Lower leg skin (tissue), 4 donors: ENCODE results near the gene PSAT1. TPM values are rescaled to one million over a fixed set of nuclear protein-coding genes. Genes with fewer than 3 reads are reported as not detected.

Experiments used
- DNase-seq, 2 donors: peaks; one replicate each; pipeline ENCODE4 v3.0.0-alpha.2; 2019; ENCODE audit warnings: low spot score in 2 of 2
- H3K4me3 ChIP-seq: fragments of 200-600 bp; sonication (generic); 2 replicates; pipeline ENCODE4 v1.5.1; 2017; ENCODE audit warnings: mild to moderate bottlenecking, low read depth; ENCODE audit not compliant: poor library complexity, severe bottlenecking
- POLR2A ChIP-seq, 2 donors: fragments of 450-650 bp; IDR thresholded peaks; one replicate each; pipeline ENCODE4 v1.6.1; 2016 to 2017; ENCODE audit warnings: antibody characterized with exemption in 2 of 2, mild to moderate bottlenecking in 1 of 2, moderate library complexity in 1 of 2
- WGBS, 2 donors: methylation state at CpG; one replicate each; pipeline ENCODE4 v1.1.5; 2018; 5-methylcytosine and 5-hydroxymethylcytosine counted together
- intact Hi-C: fragments of 100-400 bp; cut with DNase I; formaldehyde crosslinking; loops from one replicate; pipeline ENCODE4 v1.15.0; 2023; ENCODE audit warnings: low total_unique reads
- total RNA-seq, 4 donors: library from RNA; depleted of rRNA; stranded (reverse); fragments of >200 nt; gene quantifications; one replicate each; pipeline ENCODE4 v1.1.0, GENCODE V29; 2016
- TF ChIP-seq, protein P1 (sequence below), 3 donors: fragments of 450-650 bp; IDR thresholded peaks; one replicate each; pipeline ENCODE4 v1.5.1; 2016; ENCODE audit warnings: antibody characterized with exemption in 3 of 3, mild to moderate bottlenecking in 3 of 3, moderate library complexity in 2 of 3

PSAT1 gene
- total RNA-seq, 4 donors from 2014 or later, result 50.2 to 106 (median 75.3) TPM

GRCh38 chr9:78332381-78332780, 35.5 kb downstream of the PSAT1 start:
- intact Hi-C loops, result no loop called here
- no peak for DNase-seq
- H3K4me3 ChIP-seq, result no peak overlapping the region
- WGBS, 2 donors, result 70 to 81% methylated on average over 3 of the region's 3 CpGs
- TF ChIP-seq, protein P1, sequence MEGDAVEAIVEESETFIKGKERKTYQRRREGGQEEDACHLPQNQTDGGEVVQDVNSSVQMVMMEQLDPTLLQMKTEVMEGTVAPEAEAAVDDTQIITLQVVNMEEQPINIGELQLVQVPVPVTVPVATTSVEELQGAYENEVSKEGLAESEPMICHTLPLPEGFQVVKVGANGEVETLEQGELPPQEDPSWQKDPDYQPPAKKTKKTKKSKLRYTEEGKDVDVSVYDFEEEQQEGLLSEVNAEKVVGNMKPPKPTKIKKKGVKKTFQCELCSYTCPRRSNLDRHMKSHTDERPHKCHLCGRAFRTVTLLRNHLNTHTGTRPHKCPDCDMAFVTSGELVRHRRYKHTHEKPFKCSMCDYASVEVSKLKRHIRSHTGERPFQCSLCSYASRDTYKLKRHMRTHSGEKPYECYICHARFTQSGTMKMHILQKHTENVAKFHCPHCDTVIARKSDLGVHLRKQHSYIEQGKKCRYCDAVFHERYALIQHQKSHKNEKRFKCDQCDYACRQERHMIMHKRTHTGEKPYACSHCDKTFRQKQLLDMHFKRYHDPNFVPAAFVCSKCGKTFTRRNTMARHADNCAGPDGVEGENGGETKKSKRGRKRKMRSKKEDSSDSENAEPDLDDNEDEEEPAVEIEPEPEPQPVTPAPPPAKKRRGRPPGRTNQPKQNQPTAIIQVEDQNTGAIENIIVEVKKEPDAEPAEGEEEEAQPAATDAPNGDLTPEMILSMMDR (IDR thresholded peaks at IDR 0.05), result no peak
- no peak for TF ChIP-seq POLR2A (IDR thresholded peaks at IDR 0.05)

- DNase-seq, result no peak
- H3K4me3 ChIP-seq, result no peak overlapping the region
- 97 to 100% methylated on average over 1 of the region's 1 CpG for WGBS, 2 donors
- TF ChIP-seq, protein P1 (IDR thresholded peaks at IDR 0.05), result no peak
- TF ChIP-seq POLR2A (IDR thresholded peaks at IDR 0.05), result no peak
- intact Hi-C loops, result no loop called here
Observed at GRCh38 chr9:78348848-78349247, 51.9 kb downstream of the PSAT1 start.

GRCh38 chr9:78351816-78352215, 54.9 kb downstream of the PSAT1 start:
- no peak for DNase-seq
- intact Hi-C loops, result no loop called here
- WGBS, 2 donors, result 78 to 80% methylated on average over 2 of the region's 2 CpGs
- no peak for TF ChIP-seq POLR2A (IDR thresholded peaks at IDR 0.05)
- TF ChIP-seq, protein P1 (IDR thresholded peaks at IDR 0.05), result no peak
- H3K4me3 ChIP-seq, result no peak overlapping the region

- intact Hi-C loops, result no loop called here
- no peak for DNase-seq
Observed at GRCh38 chr9:78354324-78354973, 57.5 kb downstream of the PSAT1 start.

DNA sequence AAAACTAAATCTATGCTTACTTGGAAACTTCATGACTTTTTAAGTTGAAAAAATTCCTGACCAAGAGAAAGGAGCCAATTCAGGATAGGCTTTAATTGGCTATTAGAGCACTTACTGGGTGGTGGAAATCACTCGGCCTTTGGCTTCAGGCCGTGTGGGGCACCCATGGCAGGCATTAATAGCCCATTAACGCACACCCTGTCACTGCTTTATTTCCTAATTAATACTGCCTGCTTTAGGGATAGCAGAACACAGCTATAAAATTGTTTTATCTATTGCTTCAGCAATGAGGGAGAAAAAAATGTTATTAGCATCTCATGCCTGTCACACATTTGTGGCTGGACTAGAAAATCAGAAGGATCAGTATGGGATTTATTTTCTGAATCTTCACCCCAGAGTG, 58.1 kb downstream of the PSAT1 start:
- DNase-seq, result no peak
- 67 to 71% methylated on average over 3 of the region's 3 CpGs for WGBS, 2 donors
- intact Hi-C loops, result no loop called here
- no peak overlapping the region for H3K4me3 ChIP-seq
- no peak for TF ChIP-seq POLR2A (IDR thresholded peaks at IDR 0.05)
- TF ChIP-seq, protein P1 (IDR thresholded peaks at IDR 0.05), result no peak

More at GRCh38 chr9:78354324-78354973, 57.5 kb downstream of the PSAT1 start:
- no peak overlapping the region for H3K4me3 ChIP-seq
- no peak for TF ChIP-seq POLR2A (IDR thresholded peaks at IDR 0.05)
- TF ChIP-seq, protein P1 (IDR thresholded peaks at IDR 0.05), result no peak

DNA sequence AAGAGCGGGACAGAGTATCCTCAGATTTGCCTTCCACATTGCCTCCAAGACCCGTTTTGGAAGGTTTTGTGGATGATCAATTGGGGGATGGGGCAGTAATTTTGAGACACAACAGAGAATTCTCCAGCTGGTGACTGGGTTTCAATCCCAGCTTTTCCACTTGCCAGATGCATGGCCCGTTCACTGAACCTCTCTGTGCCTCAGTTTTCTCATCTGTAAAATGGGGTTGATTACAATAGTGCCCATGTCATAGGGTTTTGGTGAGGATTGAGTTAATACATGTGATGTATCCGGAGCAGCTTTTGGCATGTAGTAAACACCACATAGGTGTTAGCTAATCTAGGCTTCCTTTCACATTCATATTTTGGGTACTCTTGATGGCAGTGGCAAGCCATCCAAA, 59.7 kb downstream of the PSAT1 start:
- no peak overlapping the region for H3K4me3 ChIP-seq
- intact Hi-C loops, result no loop called here
- no peak for DNase-seq
- 78 to 88% methylated on average over 4 of the region's 4 CpGs for WGBS, 2 donors
- TF ChIP-seq POLR2A (IDR thresholded peaks at IDR 0.05), result no peak
- TF ChIP-seq, protein P1 (IDR thresholded peaks at IDR 0.05), result no peak
